NK-92 treated with Interleukin-12 subunit alpha and Interleukin-12 subunit beta, amount 100 ng/mL, for 24 hours (cell line): Measurements from ENCODE around the gene SERPINI1.

Source experiments
- DNase-seq: peaks from one replicate; lab custom pipeline; 2025; lab: John Stamatoyannopoulos, UW

The SERPINI1 gene

GRCh38 chr3:167851171-167851570 lies 115.7 kb downstream of the SERPINI1 start:
- no peak for DNase-seq

- no peak for DNase-seq
Measured at GRCh38 chr3:167851749-167852148, 116.2 kb downstream of the SERPINI1 start.

GRCh38 chr3:167852216-167852615 lies 116.7 kb downstream of the SERPINI1 start:
- no peak for DNase-seq

GRCh38 chr3:167854063-167854462 lies 118.5 kb downstream of the SERPINI1 start:
- no peak for DNase-seq

- no peak for DNase-seq
Measured at GRCh38 chr3:167854846-167855245, 119.3 kb downstream of the SERPINI1 start.

- DNase-seq = no peak
Measured at GRCh38 chr3:167855306-167855705, 119.8 kb downstream of the SERPINI1 start.

GRCh38 chr3:167858865-167859264 lies 123.3 kb downstream of the SERPINI1 start:
- no peak for DNase-seq

- DNase-seq = no peak
Measured at GRCh38 chr3:167859610-167860009, 124.1 kb downstream of the SERPINI1 start.

GRCh38 chr3:167861649-167862048 lies 126.1 kb downstream of the SERPINI1 start:
- no peak for DNase-seq

- no peak for DNase-seq
Measured at GRCh38 chr3:167862104-167862730, 126.7 kb downstream of the SERPINI1 start.

- DNase-seq = no peak
Measured at GRCh38 chr3:167863811-167864551, 128.5 kb downstream of the SERPINI1 start.

GRCh38 chr3:167864552-167864874 lies 129.0 kb downstream of the SERPINI1 start:
- DNase-seq = no peak

GRCh38 chr3:167866331-167866730 lies 130.8 kb downstream of the SERPINI1 start:
- no peak for DNase-seq

- DNase-seq = no peak
Measured at GRCh38 chr3:167867981-167868380, 132.5 kb downstream of the SERPINI1 start.

- DNase-seq = no peak
Measured at GRCh38 chr3:167870181-167870580, 134.7 kb downstream of the SERPINI1 start.

GRCh38 chr3:167870759-167871158 lies 135.2 kb downstream of the SERPINI1 start:
- no peak for DNase-seq

GRCh38 chr3:167872032-167872431 lies 136.5 kb downstream of the SERPINI1 start:
- DNase-seq = no peak

- DNase-seq = no peak
Measured at GRCh38 chr3:167872941-167873340, 137.4 kb downstream of the SERPINI1 start.

- DNase-seq = no peak
Measured at GRCh38 chr3:167874671-167875372, 139.3 kb downstream of the SERPINI1 start.
